HG03066 (cell line): Measurements from ENCODE around the gene ZBTB33.
A peak's percentile ranks its signal among the peaks of the same experiment; 100 is the strongest.

Experiments
- ATAC-seq: cut with Tn5 transposase; IDR thresholded peaks from one replicate; pipeline ENCODE4 v1.9.1; 2021; ENCODE audit warnings: low read depth; ENCODE audit not compliant: unreplicated experiment

The ZBTB33 gene

DNA sequence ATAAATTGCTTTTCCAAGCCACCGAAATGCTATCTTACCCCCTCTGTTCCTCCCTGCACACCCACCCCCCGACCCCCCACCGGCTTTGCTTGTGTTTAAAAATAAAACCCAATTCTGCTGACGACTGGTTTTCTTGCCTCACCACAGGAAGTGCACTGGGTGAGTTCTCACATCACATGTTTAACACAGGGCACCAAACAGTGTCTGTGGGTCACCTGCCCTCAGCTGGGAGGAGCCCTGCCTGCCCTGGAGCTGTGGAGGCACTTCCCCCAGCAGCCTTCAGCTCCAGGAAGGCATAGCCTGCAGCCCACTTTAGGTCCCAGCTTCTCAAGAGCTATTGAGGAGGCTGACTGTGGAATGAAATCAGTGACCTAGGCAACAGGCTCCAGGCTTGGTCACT, 51.8 kb downstream of the ZBTB33 start:
- peak; percentile 93 for ATAC-seq

DNA sequence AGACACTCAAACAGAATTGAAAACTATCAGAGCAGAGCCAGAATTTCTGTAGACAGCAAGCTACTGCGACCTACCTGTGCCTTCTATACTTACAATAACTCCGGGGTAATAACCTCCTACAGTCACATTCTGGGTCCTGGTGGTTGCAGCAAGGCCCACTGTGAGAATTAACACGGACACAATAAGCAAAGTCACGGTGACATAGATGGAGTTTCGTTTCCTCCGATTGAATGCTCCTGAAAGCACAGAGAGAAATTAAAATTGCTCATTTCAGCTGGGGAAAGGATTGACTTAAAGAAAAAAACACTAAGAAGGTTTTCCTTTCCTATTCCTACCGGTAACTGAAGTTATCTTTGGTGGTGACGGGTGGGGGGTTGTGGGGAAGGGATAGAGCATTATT, 53.6 kb downstream of the ZBTB33 start:
- ATAC-seq = no peak

DNA sequence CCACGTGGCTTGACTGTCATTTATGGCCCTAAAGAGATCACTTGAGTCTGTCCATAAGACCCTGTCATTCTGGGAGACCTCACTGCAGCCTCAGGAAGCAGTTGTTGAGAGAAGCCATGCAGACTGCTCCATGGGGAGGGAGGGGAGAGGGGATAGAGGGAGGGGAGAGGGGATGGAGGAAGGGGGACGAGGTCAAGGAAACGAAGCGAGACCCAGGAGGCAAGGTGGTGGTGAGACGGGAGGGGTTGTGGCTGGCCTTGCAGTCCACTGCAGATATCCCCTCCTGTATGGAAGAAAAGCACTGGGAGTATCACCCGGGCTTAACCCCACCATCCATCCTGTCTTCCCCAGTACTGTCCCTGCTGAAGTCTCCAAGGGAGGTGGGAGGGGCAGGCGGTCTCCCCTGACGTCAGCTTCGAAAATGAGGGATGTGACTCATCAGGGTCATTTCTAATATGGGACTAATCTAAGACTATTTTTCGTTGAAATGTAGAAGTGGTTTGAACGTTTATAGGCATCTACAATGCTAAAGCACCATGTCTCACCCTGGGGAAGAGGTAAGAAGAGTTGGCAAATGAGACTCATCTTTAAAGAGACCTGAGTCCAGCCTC, 55.0 kb downstream of the ZBTB33 start:
- ATAC-seq = no peak

DNA sequence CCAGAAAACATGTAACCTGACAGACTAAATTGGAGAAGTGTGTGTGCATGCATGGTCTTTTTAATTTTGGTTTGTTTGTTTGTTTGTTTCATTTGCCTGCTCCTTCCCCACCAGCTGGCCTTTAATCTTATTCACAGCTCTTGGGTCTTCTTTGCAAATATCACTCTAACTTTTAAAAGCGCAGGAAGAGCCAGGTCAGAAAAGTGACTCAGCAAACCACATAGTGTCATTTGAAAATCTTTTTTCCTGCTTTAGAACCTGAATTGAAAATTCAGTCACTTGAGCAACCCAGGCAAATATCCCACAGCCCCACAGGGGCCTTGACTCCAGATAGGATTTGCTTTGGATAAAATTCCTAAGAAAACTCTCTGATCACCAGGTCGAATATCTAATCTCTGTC, 56.0 kb downstream of the ZBTB33 start:
- ATAC-seq = no peak
